Right lobe of liver (tissue), 4 donors: ENCODE measurements around the gene ZBTB44.
"Not testable (repeated sequence)": the region's sequence is repeated elsewhere in the genome, so short reads cannot be mapped to it uniquely, and the experiment has no call there.

Experiments
- POLR2A ChIP-seq: fragments of 450-650 bp; IDR thresholded peaks from one replicate; pipeline ENCODE4 v1.6.1; 2017; ENCODE audit warnings: antibody characterized with exemption, mild to moderate bottlenecking
- TF ChIP-seq, protein P1 (sequence below), 4 donors: fragments of 200-600 bp in 3 of 4; fragments of 450-650 bp in 1 of 4; IDR thresholded peaks; one replicate each; pipeline versions ENCODE4 v1.5.1 to v1.8.0; 2016 to 2022; ENCODE audit warnings: antibody characterized with exemption in 4 of 4, mild to moderate bottlenecking in 2 of 4
- donor health status: DM: no; HTN: no; CAD: no.
- donor health status: DM: no; HTN: no; CAD: no.
- donor health status: DM: no; HTN: yes; CAD: no.

GRCh38 chr11:130251763-130252162 lies 63.0 kb downstream of the ZBTB44 start:
- TF ChIP-seq, protein P1, sequence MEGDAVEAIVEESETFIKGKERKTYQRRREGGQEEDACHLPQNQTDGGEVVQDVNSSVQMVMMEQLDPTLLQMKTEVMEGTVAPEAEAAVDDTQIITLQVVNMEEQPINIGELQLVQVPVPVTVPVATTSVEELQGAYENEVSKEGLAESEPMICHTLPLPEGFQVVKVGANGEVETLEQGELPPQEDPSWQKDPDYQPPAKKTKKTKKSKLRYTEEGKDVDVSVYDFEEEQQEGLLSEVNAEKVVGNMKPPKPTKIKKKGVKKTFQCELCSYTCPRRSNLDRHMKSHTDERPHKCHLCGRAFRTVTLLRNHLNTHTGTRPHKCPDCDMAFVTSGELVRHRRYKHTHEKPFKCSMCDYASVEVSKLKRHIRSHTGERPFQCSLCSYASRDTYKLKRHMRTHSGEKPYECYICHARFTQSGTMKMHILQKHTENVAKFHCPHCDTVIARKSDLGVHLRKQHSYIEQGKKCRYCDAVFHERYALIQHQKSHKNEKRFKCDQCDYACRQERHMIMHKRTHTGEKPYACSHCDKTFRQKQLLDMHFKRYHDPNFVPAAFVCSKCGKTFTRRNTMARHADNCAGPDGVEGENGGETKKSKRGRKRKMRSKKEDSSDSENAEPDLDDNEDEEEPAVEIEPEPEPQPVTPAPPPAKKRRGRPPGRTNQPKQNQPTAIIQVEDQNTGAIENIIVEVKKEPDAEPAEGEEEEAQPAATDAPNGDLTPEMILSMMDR (IDR thresholded peaks at IDR 0.05), result not testable (repeated sequence)
- not testable (repeated sequence) for TF ChIP-seq POLR2A
